HepG2 (cell line): ENCODE results near the gene PRR11. TPM values are rescaled to one million over a fixed set of nuclear protein-coding genes. Genes with fewer than 3 reads are reported as not detected.

ENCODE experiments used
- ARNTL ChIP-seq: sonication (generic); formaldehyde crosslinking; IDR thresholded peaks from 2 replicates; pipeline ENCODE4 v1.4.0; 2020; ENCODE audit warnings: mild to moderate bottlenecking, missing genetic modification reagents
- DNMT1 ChIP-seq: sonication (generic); formaldehyde crosslinking; IDR thresholded peaks from 2 replicates; pipeline ENCODE4 v1.5.1; 2020; ENCODE audit warnings: mild to moderate bottlenecking, missing genetic modification reagents
- FIP1L1 ChIP-seq: fragments of 200-400 bp; formaldehyde crosslinking; IDR thresholded peaks from 2 replicates; pipeline ENCODE4 v1.6.1; 2018; ENCODE audit warnings: low read depth, mild to moderate bottlenecking, low read length, moderate library complexity, borderline replicate concordance; ENCODE audit not compliant: insufficient read depth
- GPN1 ChIP-seq: sonication (generic); formaldehyde crosslinking; IDR thresholded peaks from 2 replicates; pipeline ENCODE4 v1.5.1; 2020; ENCODE audit warnings: missing genetic modification reagents, borderline replicate concordance
- KDM5B ChIP-seq: sonication (generic); formaldehyde crosslinking; IDR thresholded peaks from 2 replicates; pipeline ENCODE4 v1.4.0; 2020; ENCODE audit warnings: missing genetic modification reagents, mild to moderate bottlenecking, borderline replicate concordance
- MBD4 ChIP-seq: IDR thresholded peaks from 2 replicates; pipeline ENCODE4 v1.6.1; 2012; ENCODE audit warnings: low read length, inconsistent platforms, borderline replicate concordance
- RARA ChIP-seq: IDR thresholded peaks from 2 replicates; pipeline ENCODE4 v1.6.1; 2016; ENCODE audit warnings: missing genetic modification reagents, missing compliant biosample characterization
- SALL2 ChIP-seq: sonication (generic); formaldehyde crosslinking; IDR thresholded peaks from 2 replicates; pipeline ENCODE4 v1.8.1; 2023; ENCODE audit warnings: mild to moderate bottlenecking, missing genetic modification reagents, inconsistent platforms
- SOX6 ChIP-seq, 2 experiments: fragments of 450-650 bp in 1 of 2; sonication (generic) in 1 of 2; formaldehyde crosslinking in 1 of 2; IDR thresholded peaks; 2 replicates each; pipeline versions ENCODE4 v1.4.0 to v1.6.1; 2017 to 2020; ENCODE audit warnings: antibody characterized with exemption in 1 of 2, mild to moderate bottlenecking in 1 of 2, missing genetic modification reagents in 1 of 2
- TFDP2 ChIP-seq: sonication (generic); formaldehyde crosslinking; IDR thresholded peaks from 2 replicates; pipeline ENCODE4 v1.4.0; 2020; ENCODE audit warnings: missing genetic modification reagents
- TMF1 ChIP-seq: sonication (generic); formaldehyde crosslinking; IDR thresholded peaks from 2 replicates; pipeline ENCODE4 v1.8.1; 2022; ENCODE audit warnings: low read depth, missing genetic modification reagents
- YEATS4 ChIP-seq: sonication (generic); formaldehyde crosslinking; IDR thresholded peaks from 2 replicates; pipeline ENCODE4 v1.4.0; 2020; ENCODE audit warnings: missing genetic modification reagents, borderline replicate concordance
- ZBTB40 ChIP-seq, 2 experiments: fragments of 450-650 bp in 1 of 2; sonication (generic) in 1 of 2; formaldehyde crosslinking in 1 of 2; IDR thresholded peaks; 2 replicates each; pipeline versions ENCODE4 v1.6.1 to v1.8.0; 2016 to 2022; ENCODE audit warnings: antibody characterized with exemption in 1 of 2, mild to moderate bottlenecking in 1 of 2, missing genetic modification reagents in 1 of 2
- ZNF234 ChIP-seq: sonication (generic); formaldehyde crosslinking; conservative IDR thresholded peaks from 2 replicates; pipeline ENCODE4 v1.5.1; 2020; ENCODE audit warnings: mild to moderate bottlenecking, missing genetic modification reagents
- ZNF367 ChIP-seq: sonication (generic); formaldehyde crosslinking; IDR thresholded peaks from 2 replicates; pipeline ENCODE4 v1.4.0; 2020; ENCODE audit warnings: missing genetic modification reagents, borderline replicate concordance
- ZNF543 ChIP-seq: sonication (generic); formaldehyde crosslinking; IDR thresholded peaks from 2 replicates; pipeline ENCODE4 v1.4.0; 2020; ENCODE audit warnings: mild to moderate bottlenecking, missing genetic modification reagents
- ZNF652 ChIP-seq: IDR thresholded peaks from 2 replicates; pipeline ENCODE4 v1.6.1; 2016; ENCODE audit warnings: low read depth, borderline replicate concordance
- ZNF713 ChIP-seq: sonication (generic); formaldehyde crosslinking; IDR thresholded peaks from 2 replicates; pipeline ENCODE4 v1.4.0; 2020; ENCODE audit warnings: mild to moderate bottlenecking, missing genetic modification reagents
- ZSCAN20 ChIP-seq: sonication (generic); formaldehyde crosslinking; IDR thresholded peaks from 2 replicates; pipeline ENCODE4 v1.4.0; 2020; ENCODE audit warnings: missing genetic modification reagents, mild to moderate bottlenecking, borderline replicate concordance
- polyA plus RNA-seq, 8 experiments: library from polyadenylated mRNA; depleted of rRNA in 3 of 8; stranded (reverse) in 7 of 8; unstranded in 1 of 8; fragments of >200 nt; fragmentation: Illumina TruSeq in 4 of 8; extraction: Trizol in 4 of 8; gene quantifications; 2 replicates each; pipeline versions ENCODE4 v1.2.1 to v1.2.3, GENCODE V29; 2011 to 2016; ENCODE audit warnings: low read depth in 4 of 8, missing spikeins in 1 of 8, mixed read lengths in 1 of 8; ENCODE audit not compliant: insufficient read depth in 1 of 8
- total RNA-seq, 5 experiments: library from RNA; depleted of rRNA; stranded (reverse); fragments of >200 nt; fragmentation: Illumina TruSeq; extraction: Trizol; gene quantifications; 2 replicates each; pipeline ENCODE4 v1.2.3, GENCODE V29; 2016; ENCODE audit warnings: low read depth in 1 of 5

PRR11 gene
- total and polyA plus RNA-seq, 2 of the 13 experiments (the other 11 are each of a cell fraction or from before 2014, with no cell fraction given): 35.7 to 39.2 TPM

- TF ChIP-seq ZBTB40 (IDR thresholded peaks at IDR 0.05): no peak
- peak; percentile 82; the same call in 1 of the 2 replicates for TF ChIP-seq ZBTB40 (CRISPR knock-in tag; IDR thresholded peaks at IDR 0.05)
- peak; percentile 58; the same call in 1 of the 2 replicates for TF ChIP-seq TMF1 (CRISPR knock-in tag)
- no peak for TF ChIP-seq ZNF652 (CRISPR knock-in tag)
- no peak for TF ChIP-seq ZSCAN20 (CRISPR knock-in tag)
- TF ChIP-seq ARNTL (CRISPR knock-in tag): peak; percentile 97
- TF ChIP-seq SOX6 (IDR thresholded peaks at IDR 0.05): no peak
- peak; percentile 81 for TF ChIP-seq SOX6 (CRISPR knock-in tag; IDR thresholded peaks at IDR 0.05)
- TF ChIP-seq ZNF543: peak; percentile 78
- no peak for TF ChIP-seq GPN1
- TF ChIP-seq MBD4: no peak
- TF ChIP-seq ZNF713: no peak
- no peak; the same call in none of the 2 replicates for TF ChIP-seq RARA (CRISPR knock-in tag)
- peak; percentile 99 for TF ChIP-seq TFDP2 (CRISPR knock-in tag)
- TF ChIP-seq SALL2 (CRISPR knock-in tag): no peak
- TF ChIP-seq DNMT1 (CRISPR knock-in tag): peak; percentile 72; the same call in 1 of the 2 replicates
- peak; percentile 94 for TF ChIP-seq YEATS4
- TF ChIP-seq KDM5B (CRISPR knock-in tag): peak; percentile 88; the same call in 1 of the 2 replicates
- no peak for TF ChIP-seq ZNF234 (CRISPR knock-in tag)
- TF ChIP-seq FIP1L1: 0 out of 2 replicates have a peak, but pooled peaks have one; percentile 89
- TF ChIP-seq ZNF367 (CRISPR knock-in tag): no peak
Observed at GRCh38 chr17:59106463-59107305, 48.9 kb upstream of the PRR11 start, which contains the start of gene TRIM37 (continued).
